Pancreas (tissue), 10 donors: ENCODE data around the gene POLD1. TPM values are rescaled to one million over a fixed set of nuclear protein-coding genes. Genes with fewer than 3 reads are reported as not detected.

Source experiments
- ATAC-seq, 4 donors: fragments of 200-7000 bp; cut with Tn5 transposase; one replicate each; pipeline versions ENCODE4 v1.8.0 to v1.9.1; 2020; ENCODE audit warnings: mild to moderate bottlenecking in 4 of 4, moderate library complexity in 4 of 4
- DNase-seq, 6 donors: peaks; one replicate each; pipeline ENCODE4 v3.0.0-alpha.2; 2020
- FAIRE-seq: peaks from 2 replicates; lab custom pipeline; 2012; peaks lifted over from hg19 to GRCh38; lab: Jason Lieb, UNC
- H3K27ac ChIP-seq, 4 donors: fragments of 200-600 bp; sonication (generic); 1 replicate in 3 of 4; 2 replicates in 1 of 4; pipeline versions ENCODE4 v1.5.0 to v1.8.0; 2020
- H3K27me3 ChIP-seq, 4 donors: fragments of 200-600 bp; one replicate each; pipeline ENCODE4 v1.8.0; 2021
- H3K36me3 ChIP-seq, 3 donors: fragments of 200-600 bp; sonication (generic) in 1 of 3; one replicate each; pipeline versions ENCODE4 v1.5.0 to v1.8.0; 2020 to 2021
- H3K4me1 ChIP-seq, 3 donors: fragments of 200-600 bp; one replicate each; pipeline ENCODE4 v1.8.0; 2021
- H3K4me3 ChIP-seq, 4 donors: fragments of 200-600 bp; sonication (generic) in 2 of 4; one replicate each; pipeline versions ENCODE4 v1.5.0 to v1.8.0; 2020 to 2021
- H3K9me3 ChIP-seq, 4 donors: fragments of 200-600 bp; one replicate each; pipeline ENCODE4 v1.8.0; 2021
- WGBS, 2 donors: extraction: QIAGEN DNeasy Blood & Tissue Kit; methylation state at CpG; one replicate each; pipeline ENCODE4 v1.1.7; 2013; 5-methylcytosine and 5-hydroxymethylcytosine counted together
- intact Hi-C, 3 donors: fragments of 100-400 bp; cut with DNase I; formaldehyde crosslinking; loops; one replicate each; pipeline versions ENCODE4 v1.11.1 to v1.14.2; 2022
- polyA plus RNA-seq, 2 donors: library from polyadenylated mRNA; stranded (reverse); fragments of 200-250 nt; gene quantifications; one replicate each; pipeline ENCODE4 v1.2.3, GENCODE V29; 2013
- total RNA-seq, 6 donors: library from RNA; stranded (reverse); fragmentation: NEBNext Ultra II Directional in 4 of 6; extraction: Animal tissue kit (Norgen Biotek cat#: 25700) in 4 of 6; gene quantifications; one replicate each; pipeline versions ENCODE4 v1.2.1 to v1.2.4, GENCODE V29; 2021 to 2023
- TF ChIP-seq, protein P1 (sequence below), 4 donors: fragments of 200-600 bp; sonication (generic) in 3 of 4; IDR thresholded peaks; one replicate each; pipeline versions ENCODE4 v1.5.0 to v1.8.0; 2021; ENCODE audit warnings: antibody characterized with exemption in 4 of 4
- donor health status: healthy with polysubstance abuse.
- donor health status: DM: no; HTN: no; CAD: no; lungs with moderate emphysema.
- donor health status: DM: no; HTN: no; CAD: no.
- donor health status: control.
- donor health status: control.
- donor health status: Bipolar disorder and iron deficiency.
- donor health status: DM: yes; HTN: yes; CAD: no.
- donor health status: DM: no; HTN: no; CAD: no.
- donor health status: DM: no; HTN: no; CAD: no.
- donor health status: DM: yes; HTN: yes; CAD: no.

POLD1 gene
- total and polyA plus RNA-seq, 8 donors: 9.5 to 45.5 (median 13.7) TPM

DNA sequence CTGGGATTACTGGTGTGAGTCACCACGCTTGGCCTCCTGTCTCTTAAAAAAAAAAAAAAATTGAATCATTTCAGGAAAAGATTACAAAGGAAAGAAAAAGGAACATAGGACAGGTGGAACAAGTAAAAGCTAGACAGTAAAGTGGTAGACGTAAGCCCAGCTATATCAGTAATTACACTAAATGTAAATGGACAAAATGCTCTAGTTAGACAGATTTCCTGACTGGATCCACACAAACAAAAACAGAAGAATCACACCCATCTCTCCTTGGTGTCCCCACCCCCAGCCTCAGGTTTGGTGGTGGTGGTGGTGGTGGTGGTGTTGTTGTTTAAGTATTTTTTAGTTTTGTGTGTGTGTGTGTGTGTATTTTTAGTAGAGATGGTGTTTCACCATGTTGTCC, 28.3 kb downstream of the POLD1 start:
- WGBS, 2 donors: 94 to 96% methylated on average over 2 of the region's 2 CpGs
- ATAC-seq (no peak), DNase-seq (no peak), FAIRE-seq (no peak)
- TF ChIP-seq, protein P1, sequence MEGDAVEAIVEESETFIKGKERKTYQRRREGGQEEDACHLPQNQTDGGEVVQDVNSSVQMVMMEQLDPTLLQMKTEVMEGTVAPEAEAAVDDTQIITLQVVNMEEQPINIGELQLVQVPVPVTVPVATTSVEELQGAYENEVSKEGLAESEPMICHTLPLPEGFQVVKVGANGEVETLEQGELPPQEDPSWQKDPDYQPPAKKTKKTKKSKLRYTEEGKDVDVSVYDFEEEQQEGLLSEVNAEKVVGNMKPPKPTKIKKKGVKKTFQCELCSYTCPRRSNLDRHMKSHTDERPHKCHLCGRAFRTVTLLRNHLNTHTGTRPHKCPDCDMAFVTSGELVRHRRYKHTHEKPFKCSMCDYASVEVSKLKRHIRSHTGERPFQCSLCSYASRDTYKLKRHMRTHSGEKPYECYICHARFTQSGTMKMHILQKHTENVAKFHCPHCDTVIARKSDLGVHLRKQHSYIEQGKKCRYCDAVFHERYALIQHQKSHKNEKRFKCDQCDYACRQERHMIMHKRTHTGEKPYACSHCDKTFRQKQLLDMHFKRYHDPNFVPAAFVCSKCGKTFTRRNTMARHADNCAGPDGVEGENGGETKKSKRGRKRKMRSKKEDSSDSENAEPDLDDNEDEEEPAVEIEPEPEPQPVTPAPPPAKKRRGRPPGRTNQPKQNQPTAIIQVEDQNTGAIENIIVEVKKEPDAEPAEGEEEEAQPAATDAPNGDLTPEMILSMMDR (IDR thresholded peaks at IDR 0.05): no peak
- H3K9me3 ChIP-seq: no peaks in the 10 kb centered on the region
- H3K36me3 ChIP-seq: no peaks in the 10 kb centered on the region
- H3K27ac ChIP-seq: no peak overlapping the region
- H3K4me3 ChIP-seq: no peak overlapping the region
- H3K27me3 ChIP-seq: no peaks in the 10 kb centered on the region
- H3K4me1 ChIP-seq: peaks cover 0 to 7% (median 5%) of the 10 kb centered on the region in 3 donors
- intact Hi-C loops: no loop called here

DNA sequence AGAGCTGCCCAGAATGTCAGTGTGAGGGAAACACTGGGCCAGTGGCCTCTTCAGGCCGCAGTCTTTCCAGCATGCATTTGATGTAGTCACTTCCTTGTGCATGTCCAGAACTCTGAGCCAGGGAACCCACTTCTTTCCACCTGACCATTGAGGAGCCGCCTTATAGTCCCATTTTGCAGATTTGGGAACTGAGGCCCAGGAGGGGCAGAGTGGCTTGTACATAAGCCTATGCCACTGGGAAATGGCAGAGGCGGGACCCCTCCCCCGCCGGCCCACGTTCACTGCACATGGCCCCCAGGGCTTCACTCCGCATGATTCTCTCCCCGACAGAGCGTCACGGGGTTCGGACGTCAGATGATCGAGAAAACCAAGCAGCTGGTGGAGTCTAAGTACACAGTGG, 28.9 kb downstream of the POLD1 start:
- peaks cover 0 to 12% (median 7%) of the 10 kb centered on the region in 3 donors for H3K4me1 ChIP-seq
- H3K27ac ChIP-seq: no peak overlapping the region
- TF ChIP-seq, protein P1 (IDR thresholded peaks at IDR 0.05): no peak
- WGBS, 2 donors: 90 to 98% methylated on average over 13 of the region's 13 CpGs
- no peaks in the 10 kb centered on the region for H3K9me3 ChIP-seq
- ATAC-seq: no peak
- no peak for DNase-seq
- H3K36me3 ChIP-seq: no peaks in the 10 kb centered on the region
- FAIRE-seq: no peak
- H3K4me3 ChIP-seq: no peak overlapping the region
- intact Hi-C loops: no loop called here
- H3K27me3 ChIP-seq: no peaks in the 10 kb centered on the region

DNA sequence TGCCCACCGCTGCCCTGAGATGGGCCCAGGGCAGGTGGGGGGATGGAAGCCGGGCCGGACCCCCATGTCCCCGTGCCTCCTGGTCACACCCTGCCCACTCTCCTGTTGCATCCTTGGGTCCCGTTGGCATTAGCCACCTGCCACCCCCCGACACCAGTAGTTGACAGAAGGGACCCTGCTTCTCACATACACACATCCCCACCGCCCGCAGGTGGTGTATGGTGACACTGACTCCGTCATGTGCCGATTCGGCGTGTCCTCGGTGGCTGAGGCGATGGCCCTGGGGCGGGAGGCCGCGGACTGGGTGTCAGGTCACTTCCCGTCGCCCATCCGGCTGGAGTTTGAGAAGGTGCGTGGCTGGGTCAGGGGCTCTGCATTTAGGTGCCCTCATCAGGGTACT, 29.4 kb downstream of the POLD1 start:
- no peak overlapping the region for H3K27ac ChIP-seq
- no peak overlapping the region for H3K4me3 ChIP-seq
- H3K9me3 ChIP-seq: no peaks in the 10 kb centered on the region
- peaks cover 0 to 12% (median 7%) of the 10 kb centered on the region in 3 donors for H3K4me1 ChIP-seq
- TF ChIP-seq, protein P1 (IDR thresholded peaks at IDR 0.05): no peak
- H3K36me3 ChIP-seq: no peaks in the 10 kb centered on the region
- no peaks in the 10 kb centered on the region for H3K27me3 ChIP-seq
- intact Hi-C loops: no loop called here
- DNase-seq (peak in 1 of 6 donors; percentile 77), ATAC-seq (no peak), FAIRE-seq (no peak)
- 95% methylated on average over 19 to 21 of the region's 21 CpGs for WGBS, 2 donors

DNA sequence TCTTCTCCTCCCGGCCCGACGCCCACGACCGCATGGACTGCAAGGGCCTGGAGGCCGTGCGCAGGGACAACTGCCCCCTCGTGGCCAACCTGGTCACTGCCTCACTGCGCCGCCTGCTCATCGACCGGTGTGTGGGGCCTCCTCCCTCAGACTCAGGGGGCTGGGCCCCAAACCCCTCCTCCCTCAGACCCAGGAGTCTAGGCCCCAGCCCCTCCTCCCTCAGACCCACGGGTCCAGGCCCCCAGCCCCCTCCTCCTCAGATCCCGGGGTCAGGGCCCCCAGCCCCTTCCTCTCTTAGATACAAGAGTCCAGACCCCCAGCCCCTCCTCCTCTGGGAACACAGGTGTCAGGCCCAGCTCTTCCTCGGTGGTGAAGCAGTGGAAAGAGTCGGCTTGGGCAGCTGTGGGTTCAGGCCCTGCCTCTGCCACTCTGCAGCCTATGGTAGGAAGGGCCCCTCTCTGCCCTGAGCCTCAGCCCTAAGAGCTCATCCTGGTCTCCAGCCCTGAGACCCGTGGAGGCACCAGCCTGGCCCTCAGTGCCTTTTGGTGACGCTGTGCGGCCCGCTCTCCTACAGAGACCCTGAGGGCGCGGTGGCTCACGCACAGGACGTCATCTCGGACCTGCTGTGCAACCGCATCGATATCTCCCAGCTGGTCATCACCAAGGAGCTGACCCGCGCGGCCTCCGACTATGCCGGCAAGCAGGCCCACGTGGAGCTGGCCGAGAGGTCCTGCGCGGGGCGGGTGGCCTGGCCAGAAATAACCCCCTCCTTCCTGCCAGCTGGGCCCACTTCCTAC, 30.9 kb downstream of the POLD1 start:
- no peaks in the 10 kb centered on the region for H3K9me3 ChIP-seq
- intact Hi-C loops: no loop called here
- whole genome bisulfite sequencing, 2 donors: 52 to 57% methylated on average over 37 of the region's 37 CpGs
- DNase-seq (peak; percentile 50 to 94 (median 80)), ATAC-seq (peak; percentile 56 to 75 (median 68)), FAIRE-seq (no peak)
- H3K27me3 ChIP-seq: no peaks in the 10 kb centered on the region
- H3K4me3 ChIP-seq: no peak overlapping the region
- no peaks in the 10 kb centered on the region for H3K36me3 ChIP-seq
- TF ChIP-seq, protein P1 (IDR thresholded peaks at IDR 0.05): peak; percentile 84 to 91 (median 90)
- H3K27ac ChIP-seq: no peak overlapping the region
- peaks cover 0 to 12% (median 7%) of the 10 kb centered on the region in 3 donors for H3K4me1 ChIP-seq

DNA sequence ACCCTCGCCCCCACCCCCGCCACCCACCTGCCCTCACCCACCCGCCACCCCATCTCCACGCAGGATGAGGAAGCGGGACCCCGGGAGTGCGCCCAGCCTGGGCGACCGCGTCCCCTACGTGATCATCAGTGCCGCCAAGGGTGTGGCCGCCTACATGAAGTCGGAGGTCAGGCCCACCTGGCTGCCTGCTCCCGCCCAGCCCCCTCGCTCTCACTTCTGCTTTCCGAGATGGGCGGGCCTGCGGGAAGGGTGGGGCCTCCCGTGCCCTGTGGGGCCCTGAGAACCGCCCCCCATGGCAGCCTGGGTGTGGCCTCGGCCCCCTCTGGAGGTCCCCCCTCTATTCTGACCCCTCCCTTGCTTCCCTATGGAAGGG, 31.5 kb downstream of the POLD1 start:
- Histone ChIP-seq H3K4me1 (peaks cover 0 to 12% (median 7%) of the 10 kb centered on the region in 3 donors), H3K9me3 (no peaks in the 10 kb centered on the region), H3K4me3 (no peak overlapping the region), H3K36me3 (no peaks in the 10 kb centered on the region), H3K27ac (no peak overlapping the region), H3K27me3 (no peaks in the 10 kb centered on the region)
- ATAC-seq (no peak), DNase-seq (peak in 1 of 6 donors; percentile 71), FAIRE-seq (no peak)
- WGBS, 2 donors: 86 to 89% methylated on average over 16 to 22 of the region's 22 CpGs
- TF ChIP-seq, protein P1 (IDR thresholded peaks at IDR 0.05): no peak
- intact Hi-C loops: no loop called here
